Left ventricle myocardium superior (tissue), 1 donor: ENCODE results near the gene TYW1. TPM values are rescaled to one million over a fixed set of nuclear protein-coding genes. Genes with fewer than 3 reads are reported as not detected.
"Not testable (repeated sequence)": the region's sequence is repeated elsewhere in the genome, so short reads cannot be mapped to it uniquely, and the experiment has no call there.

ENCODE experiments used
- ATAC-seq: fragments of 200-7000 bp; cut with Tn5 transposase; one replicate; pipeline ENCODE4 v1.9.1; 2020; ENCODE audit warnings: mild to moderate bottlenecking, moderate library complexity
- DNase-seq: peaks from one replicate; pipeline ENCODE4 v3.0.0-alpha.2; 2020
- intact Hi-C: fragments of 100-400 bp; cut with micrococcal nuclease; formaldehyde crosslinking; loops from one replicate; pipeline ENCODE4 v1.11.0; 2022
- total RNA-seq: library from RNA; stranded (reverse); fragmentation: NEBNext Ultra II Directional; extraction: Animal tissue kit (Norgen Biotek cat#: 25700); gene quantifications from one replicate; pipeline ENCODE4 v1.2.1, GENCODE V29; 2021
- donor health status: DM: no; HTN: yes; CAD: no; lungs with severe emphysema.

Gene TYW1
- total RNA-seq, 1 donor from 2014 or later, result 12.8 TPM

DNA sequence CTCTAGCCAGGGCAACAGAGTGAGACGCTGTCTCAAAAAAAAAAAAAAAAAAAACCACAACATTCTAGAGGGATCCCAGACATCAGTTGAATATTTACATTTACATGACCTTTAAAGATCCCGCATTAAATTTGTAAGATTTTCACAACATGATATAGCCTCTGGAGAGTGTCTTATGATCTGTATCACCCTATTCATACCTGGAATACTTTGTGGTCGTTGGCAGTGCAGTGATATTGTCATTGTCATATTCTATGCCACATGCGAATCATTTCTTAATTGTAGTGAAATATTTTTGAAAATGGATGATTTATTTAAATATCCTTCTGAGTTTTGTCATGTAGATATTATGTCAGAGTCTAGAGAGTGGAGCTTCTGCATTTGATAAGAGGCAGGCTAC is 212.0 kb downstream of the TYW1 start:
- ATAC-seq, DNase-seq, intact Hi-C loops: not testable (repeated sequence)

DNA sequence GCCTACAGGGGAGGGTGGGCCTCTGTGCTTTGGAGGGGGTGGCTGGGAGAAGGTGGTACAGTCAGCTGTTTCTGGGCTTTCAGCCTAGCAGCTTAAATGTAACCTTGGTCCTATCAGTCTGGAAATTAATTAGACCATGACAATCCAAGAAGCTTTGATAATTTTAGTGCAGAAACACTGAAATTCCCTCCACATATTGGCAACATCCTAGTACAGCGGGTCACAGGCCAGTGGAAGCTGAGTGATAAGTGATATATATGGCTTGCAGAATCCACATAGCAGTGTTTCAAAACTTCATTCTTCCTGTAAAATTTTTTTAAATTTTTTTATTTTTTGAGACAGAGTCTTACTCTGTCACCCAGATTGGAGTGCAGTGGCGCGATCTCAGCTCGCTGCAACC is 212.6 kb downstream of the TYW1 start:
- DNase-seq (no peak), ATAC-seq (no peak)
- intact Hi-C loops, result no loop called here

DNA sequence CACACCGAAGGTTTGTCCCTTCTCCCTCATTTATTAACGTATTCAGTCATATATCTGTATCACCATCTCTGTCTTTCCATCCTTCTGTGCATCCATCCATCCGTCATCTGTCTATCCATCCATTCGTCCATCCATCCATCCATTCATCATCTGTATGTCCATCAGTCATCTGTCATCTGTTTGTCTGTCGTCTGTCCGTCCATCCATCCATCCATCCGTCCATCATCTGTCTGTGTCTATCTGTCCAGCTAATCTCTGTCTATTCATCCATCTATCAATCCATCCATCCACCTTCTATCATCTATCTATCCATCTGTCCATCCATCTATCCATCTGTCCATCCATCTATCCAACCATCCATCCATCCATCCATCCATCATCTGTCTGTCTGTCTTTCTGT is 213.9 kb downstream of the TYW1 start:
- intact Hi-C loops, result no loop called here
- ATAC-seq, result no peak
- no peak for DNase-seq

DNA sequence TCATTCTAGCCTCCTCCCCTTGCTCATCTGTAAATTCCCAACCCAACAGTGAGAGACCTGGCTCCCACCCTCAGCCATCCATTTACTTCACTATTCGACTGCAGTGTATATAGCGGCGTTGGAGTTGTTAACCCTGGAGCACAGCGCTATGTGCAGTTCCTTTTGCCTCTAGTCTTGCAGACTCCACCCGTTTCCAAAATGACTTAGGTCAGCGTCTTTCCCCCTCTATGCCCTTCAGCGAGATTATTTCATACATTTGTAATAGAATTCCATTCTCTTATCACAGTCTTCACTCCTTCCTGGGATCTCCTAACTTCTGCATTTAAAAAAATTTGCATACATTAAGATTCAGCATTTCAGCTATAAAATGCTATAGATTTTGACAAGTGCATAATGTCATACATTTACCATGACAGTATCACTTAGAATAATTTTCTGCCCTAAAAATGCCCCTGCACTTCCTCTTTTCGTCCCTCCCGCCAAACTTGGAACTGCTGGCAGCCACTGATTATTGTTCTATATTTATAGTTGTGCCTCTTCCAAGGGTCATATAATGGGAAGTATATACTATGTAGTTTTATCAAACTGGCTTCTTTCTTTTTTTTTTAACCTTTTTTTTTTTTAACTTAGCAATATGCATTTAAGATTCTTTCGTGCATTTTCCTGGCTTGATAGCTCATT is 215.2 kb downstream of the TYW1 start:
- intact Hi-C loops, DNase-seq: not testable (repeated sequence)
- peak; percentile 38 for ATAC-seq

DNA sequence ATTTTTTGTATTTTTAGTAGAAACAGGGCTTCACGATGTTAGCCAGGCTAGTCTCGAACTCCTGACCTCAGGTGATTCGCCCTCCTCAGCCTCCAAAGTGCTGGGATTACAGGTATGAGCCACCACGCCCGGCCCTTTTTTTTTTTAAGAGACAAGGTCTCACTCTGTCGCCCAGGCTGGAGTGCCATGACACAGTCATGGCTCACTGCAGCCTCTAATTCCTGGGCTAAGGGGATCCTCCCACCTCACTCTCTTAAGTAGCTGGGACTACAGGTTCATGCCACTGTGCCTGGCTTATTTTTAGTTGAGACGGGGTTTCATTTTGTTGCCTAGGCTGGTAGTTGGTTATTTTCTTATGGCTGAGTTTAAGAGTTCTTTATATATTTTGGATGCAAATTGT is 216.4 kb downstream of the TYW1 start:
- DNase-seq, intact Hi-C loops, ATAC-seq: not testable (repeated sequence)

DNA sequence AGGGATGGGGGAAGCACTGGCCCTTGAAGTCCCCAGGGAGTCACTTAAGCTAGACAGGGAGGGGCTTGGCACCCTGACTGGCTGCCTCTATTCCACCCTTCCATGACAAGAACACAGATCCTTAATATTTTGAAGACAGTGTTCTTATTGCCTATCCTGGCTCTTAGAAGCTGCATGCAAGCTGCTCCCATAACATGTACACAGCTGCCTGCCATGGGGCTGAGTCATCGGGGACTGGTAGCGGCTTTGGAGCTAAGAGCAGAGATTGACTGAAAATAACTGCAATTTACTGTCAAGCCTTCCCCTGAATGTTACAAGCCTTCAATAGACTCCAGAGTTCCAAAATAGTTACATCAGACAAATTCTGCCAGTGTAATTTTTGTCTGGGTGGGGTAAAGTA is 226.9 kb downstream of the TYW1 start:
- not testable (repeated sequence) for DNase-seq, ATAC-seq

DNA sequence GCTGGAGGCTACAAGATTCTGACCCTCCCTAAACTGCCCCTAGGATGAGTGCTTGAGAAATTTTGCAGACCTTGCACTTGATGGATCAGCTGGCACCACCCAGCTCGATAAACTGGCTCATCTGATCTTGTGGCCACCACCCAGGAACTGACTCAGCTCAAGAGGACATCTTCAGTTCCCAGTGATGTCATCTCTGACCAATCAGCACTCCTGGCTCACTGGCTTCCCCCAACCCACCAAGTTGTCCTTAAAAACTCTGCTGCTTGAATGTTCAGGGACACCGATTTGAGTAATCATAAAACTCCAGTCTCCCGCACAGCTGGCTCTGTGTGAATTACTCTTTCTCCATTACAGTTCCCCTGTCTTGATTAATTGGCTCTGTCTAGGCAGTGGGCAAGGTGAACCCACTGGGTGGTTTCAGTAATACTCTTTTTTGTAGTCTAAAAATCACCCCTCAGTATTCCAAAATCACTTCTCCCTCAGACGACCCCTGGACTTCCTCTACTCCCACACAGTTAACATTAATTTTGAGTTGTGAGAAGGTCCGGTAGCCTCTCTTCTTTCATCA is 229.8 kb downstream of the TYW1 start:
- intact Hi-C loops, result not testable (repeated sequence)
- ATAC-seq, result peak; percentile 75
- peak; percentile 53 for DNase-seq

More for the DNA sequence above, 226.9 kb downstream of the TYW1 start:
- intact Hi-C loops, result not testable (repeated sequence)

DNA sequence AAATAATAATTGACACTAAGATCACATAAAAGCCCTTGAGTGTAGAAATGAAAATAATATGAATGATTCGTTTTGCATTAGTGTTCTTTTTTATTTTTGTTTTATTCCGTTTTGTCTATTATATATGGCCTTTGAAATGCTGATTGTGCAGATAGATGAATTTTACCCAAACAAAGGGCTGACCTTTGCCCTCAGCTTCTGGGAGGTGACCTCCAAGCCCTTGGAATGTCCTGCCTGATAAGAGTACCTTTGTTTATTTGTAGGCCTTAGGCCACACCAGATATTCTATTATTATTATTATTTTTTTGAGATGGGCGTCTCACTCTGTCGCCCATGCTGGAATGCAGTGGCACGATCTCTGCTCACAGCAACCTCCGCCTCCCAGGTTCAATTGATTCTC is 230.3 kb downstream of the TYW1 start:
- DNase-seq, ATAC-seq, intact Hi-C loops: not testable (repeated sequence)

DNA sequence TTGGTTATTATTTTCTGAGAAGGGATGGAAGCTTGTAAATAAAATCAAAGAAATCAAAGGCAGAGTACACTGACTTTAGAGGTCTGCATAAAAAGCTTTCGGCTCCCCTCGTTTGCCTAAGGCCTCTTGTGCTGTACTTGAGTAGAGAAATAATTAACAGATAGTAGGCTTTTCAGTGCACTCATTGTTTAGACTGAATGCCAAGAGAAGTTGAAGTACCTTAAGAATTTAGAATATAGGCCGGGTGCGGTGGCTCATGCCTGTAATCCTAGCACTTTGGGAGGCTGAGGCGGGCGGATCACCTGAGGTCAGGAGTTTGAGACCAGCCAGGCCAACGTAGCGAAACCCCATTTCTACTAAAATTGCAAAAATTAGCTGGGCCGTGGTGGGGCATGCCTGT is 232.4 kb downstream of the TYW1 start:
- intact Hi-C loops, ATAC-seq: not testable (repeated sequence)

DNA sequence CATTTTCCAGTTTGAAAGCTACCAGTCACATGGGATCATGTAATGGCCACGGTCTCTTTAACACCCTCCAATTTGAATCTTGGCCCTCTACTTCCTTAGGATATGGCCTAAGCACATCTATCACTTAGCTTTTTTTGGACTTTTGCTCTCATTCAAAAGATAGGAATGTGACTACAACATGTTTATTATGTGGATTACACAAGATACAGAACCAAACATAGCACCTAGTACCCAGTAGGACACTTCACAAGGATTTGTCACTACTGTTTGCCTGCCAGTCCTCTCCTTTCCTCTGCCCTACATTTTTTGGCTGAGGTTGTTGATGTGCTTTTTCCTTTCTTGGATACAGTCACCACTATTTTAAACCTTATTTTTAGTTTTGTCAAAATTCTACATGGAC is 233.4 kb downstream of the TYW1 start:
- DNase-seq, intact Hi-C loops: not testable (repeated sequence)
- peak; percentile 77 for ATAC-seq

More for the DNA sequence above, 232.4 kb downstream of the TYW1 start:
- not testable (repeated sequence) for DNase-seq

DNA sequence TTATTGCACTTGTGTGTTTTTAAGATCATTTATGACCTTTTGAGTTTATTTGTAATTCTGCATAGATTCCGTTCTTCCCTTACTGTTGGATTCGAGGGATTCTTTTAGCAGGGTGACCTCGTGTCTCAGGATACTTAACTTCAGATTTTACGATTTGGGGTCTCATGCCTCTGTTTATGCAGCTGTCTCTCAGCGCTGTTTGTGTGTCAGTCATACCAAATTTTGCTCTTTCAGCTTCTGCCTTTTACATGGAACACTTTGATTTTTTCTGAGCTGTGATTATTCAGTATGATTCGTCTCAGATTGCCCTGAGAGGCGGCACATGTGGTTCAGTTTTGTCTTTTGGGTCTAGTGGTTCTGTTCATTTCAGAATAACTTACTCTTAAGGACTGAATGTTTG is 236.9 kb downstream of the TYW1 start:
- intact Hi-C loops, ATAC-seq, DNase-seq: not testable (repeated sequence)

DNA sequence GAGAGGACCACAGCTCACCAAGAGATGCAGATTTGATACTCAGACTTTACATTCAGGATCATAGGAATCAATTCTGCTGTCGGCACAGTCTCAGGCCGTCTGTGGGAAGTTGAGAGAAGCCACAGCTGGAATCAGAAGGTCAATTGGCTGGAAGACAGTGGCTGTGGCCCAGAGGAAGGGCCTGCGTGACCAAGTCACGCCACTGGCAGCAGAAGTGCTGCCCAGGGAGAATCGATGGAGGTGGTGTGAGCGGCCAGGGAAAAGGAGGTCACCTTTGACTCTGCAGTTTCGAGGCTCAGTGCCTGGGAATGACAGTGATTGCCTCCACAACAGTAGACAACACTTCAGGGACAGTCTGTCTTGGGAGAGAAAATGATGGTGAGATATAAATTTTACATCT is 239.6 kb downstream of the TYW1 start:
- peak; percentile 67 for ATAC-seq
- peak; percentile 33 for DNase-seq
- intact Hi-C loops, result not testable (repeated sequence)

DNA sequence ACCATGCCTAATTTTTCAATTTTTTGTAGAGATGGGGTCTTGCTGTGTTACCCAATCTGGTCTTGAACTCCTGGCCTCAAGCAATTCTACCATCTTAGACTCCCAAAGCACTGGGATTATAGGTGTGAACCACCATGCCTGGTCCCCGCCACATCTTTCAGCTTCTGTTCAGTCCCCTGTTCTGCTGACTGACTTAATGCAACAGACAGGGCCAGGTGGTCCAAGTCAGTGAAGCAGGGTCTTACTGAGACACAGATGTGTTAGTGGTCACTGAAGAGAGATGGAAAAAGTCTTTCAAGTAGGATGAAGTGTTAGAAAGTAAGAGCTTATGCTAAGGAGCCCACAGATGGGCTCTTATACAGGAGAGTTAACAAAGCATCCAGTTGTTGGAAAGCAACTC is 246.2 kb downstream of the TYW1 start:
- ATAC-seq, DNase-seq, intact Hi-C loops: not testable (repeated sequence)

DNA sequence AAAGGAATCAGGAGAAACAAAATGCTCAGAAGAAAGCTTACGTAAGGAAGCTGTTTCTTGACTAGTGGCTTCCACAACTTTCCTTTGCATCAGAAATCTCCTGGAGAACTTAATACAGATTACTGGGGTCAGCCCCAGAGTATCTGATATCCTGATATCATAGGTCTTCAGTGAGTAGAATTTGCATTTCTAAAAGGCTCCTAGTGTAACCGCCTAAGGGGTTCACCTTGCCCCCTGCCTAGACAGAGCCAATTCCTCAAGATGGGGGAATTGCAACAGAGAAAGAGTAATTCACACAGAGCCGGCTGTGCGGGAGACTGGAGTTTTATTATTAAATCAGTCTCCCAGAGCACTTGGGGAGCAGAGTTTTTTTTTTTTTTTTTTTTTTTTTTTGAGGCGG is 251.7 kb downstream of the TYW1 start:
- ATAC-seq, intact Hi-C loops, DNase-seq: not testable (repeated sequence)

DNA sequence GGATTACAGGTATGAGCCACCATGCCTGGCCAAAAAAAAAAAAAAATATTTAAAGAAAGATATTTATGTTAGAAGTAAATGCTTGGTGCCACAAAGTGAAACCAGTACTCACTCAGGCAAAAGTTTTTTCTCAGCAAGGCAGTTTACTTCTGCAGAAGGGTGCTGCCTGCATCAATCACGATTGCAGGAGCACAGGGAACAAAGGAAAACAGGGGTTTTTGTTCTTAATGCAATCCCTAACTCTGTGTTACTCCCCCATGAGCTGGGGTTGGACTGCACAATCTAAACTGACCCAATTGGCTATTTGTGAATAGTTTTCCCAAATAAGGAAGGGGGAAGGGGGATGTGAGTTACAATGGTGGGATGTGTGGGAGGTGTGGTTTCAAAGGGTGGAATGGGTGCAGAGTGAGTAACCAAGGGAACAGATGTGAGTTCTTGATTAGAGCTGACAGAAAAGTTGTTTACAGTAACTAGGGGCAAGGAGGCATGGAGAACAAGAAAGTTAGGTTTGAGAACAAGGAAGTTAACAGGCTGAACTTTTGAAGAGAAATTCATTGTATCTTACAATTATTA is 255.4 kb downstream of the TYW1 start:
- intact Hi-C loops, result no loop called here
- DNase-seq (no peak), ATAC-seq (no peak)

DNA sequence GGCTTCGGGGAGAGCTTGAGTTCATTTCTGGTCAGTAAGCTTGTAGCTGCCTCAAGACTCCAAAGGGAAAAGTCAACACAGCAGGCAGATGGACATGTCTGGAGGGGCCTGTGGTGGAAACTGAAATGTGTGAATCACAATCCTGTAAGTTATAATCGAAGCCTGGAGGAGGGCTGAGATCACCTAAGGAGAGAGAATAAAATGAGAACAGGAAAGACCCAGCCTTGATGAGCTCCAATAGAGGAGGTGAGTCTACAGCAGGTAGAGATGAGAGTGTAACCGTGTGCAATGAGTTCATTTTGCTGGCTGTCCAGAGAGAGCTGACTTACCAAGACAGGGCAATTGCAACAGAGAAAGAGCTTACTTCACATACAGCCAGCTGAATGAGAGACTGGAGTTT is 258.4 kb downstream of the TYW1 start:
- ATAC-seq, DNase-seq, intact Hi-C loops: not testable (repeated sequence)

DNA sequence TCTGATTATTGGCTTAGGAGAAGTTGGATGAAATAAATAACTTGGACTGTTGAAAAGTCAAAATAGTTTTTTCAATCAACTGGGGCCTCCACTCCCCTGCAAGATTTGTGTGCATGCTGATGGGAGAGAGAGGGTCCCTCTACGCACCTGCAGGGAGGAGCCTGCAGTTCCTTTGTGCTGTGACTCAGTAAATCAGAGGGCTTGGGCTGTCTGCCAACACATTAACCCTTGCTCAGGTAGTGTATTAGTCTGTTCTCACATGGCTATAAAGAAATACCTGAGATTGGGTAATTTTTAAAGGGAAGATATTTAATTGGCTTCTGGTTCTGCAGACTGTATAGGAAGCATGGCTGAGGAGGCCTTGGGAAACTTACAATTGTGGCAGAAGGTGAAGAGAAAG is 261.1 kb downstream of the TYW1 start:
- intact Hi-C loops, DNase-seq, ATAC-seq: not testable (repeated sequence)

DNA sequence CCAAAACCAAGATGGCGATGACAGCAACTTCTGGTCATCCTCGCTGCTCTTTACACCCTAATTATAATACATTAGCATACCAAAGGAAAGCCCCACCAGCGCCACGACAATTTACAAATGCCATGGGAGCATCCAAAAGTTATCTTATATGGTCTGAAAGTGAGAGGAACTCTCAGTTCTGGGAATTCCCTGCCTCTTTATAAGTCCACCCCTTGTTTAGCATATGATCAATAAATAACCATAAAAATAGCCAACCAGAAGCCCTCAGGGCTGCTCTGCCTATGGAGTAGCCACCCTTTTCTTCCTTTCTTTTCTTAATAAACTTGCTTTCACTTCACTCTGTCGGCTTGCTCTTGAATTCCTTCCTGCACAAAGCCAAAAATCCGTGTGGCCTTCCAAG is 262.7 kb downstream of the TYW1 start:
- intact Hi-C loops, ATAC-seq, DNase-seq: not testable (repeated sequence)

DNA sequence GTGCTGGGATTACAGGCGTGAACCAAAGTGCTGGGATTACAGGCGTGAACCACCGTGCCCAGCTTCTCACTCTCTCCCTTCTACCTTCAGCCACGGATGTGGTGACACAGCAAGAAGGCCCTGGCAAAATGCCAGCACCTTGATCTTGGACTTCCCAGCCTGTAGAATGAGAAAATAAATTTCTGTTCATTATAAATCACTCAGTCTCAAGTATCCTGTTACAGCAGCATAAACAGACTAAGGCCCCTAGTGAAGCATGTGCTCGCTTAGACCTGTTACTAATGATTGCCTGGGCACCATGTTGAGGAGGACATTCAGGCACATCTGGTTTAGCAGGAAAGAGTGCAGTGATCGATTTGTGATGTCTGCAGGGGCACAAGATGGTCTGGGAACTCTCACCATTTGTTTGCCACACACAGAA is 263.5 kb downstream of the TYW1 start:
- ATAC-seq, DNase-seq, intact Hi-C loops: not testable (repeated sequence)

DNA sequence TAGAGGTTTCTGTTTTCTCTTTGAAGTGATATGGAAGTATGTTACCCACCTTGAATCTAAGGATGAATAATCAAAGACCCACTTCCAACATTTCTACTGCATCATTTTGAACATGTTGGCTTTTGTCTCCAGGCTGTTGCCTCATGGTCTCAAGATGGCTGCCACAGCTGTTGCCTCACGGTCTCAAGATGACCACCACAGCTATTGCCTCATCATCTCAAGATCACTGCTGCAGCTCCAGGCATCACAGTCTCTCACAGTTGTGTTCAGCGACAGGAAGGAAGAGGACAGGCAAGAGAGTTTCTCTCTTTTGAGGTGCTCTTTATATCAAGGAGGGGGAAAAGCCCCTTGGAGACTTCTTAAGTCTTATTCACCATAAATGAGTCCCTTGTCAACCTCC is 267.4 kb downstream of the TYW1 start:
- DNase-seq, ATAC-seq, intact Hi-C loops: not testable (repeated sequence)
